Choroid plexus epithelial cell (primary cell): ENCODE results near the gene NDUFAF4.

Source experiments
- DNase-seq: peaks from one replicate; pipeline ENCODE4 v3.0.0-alpha.2; 2010; ENCODE audit warnings: low read depth
- H3K4me3 ChIP-seq: 2 replicates; pipeline ENCODE4 v1.5.1; 2011; ENCODE audit warnings: low read depth, mild to moderate bottlenecking, control low read depth, low read length, moderate library complexity
- CTCF ChIP-seq: conservative IDR thresholded peaks from 2 replicates; pipeline ENCODE4 v1.5.1; 2011; ENCODE audit warnings: low read depth, mild to moderate bottlenecking, control low read depth, inconsistent platforms, low read length, moderate library complexity

Gene NDUFAF4

GRCh38 chr6:96897396-96898240 is at the start of gene NDUFAF4:
NDUFAF4 (minus strand) TSS chr6:96897891; CDS start chr6:96897801, 90 bp downstream.
- peak; percentile 92 for TF ChIP-seq CTCF
- peak within 1 kb of the TSS; percentile 89 for H3K4me3 ChIP-seq
- peak; percentile 96 for DNase-seq

GRCh38 chr6:96947055-96947454 is 49.4 kb upstream of the NDUFAF4 start:
- DNase-seq = no peak
- no peak overlapping the region for H3K4me3 ChIP-seq
- TF ChIP-seq CTCF = no peak

- no peak for DNase-seq
- H3K4me3 ChIP-seq = no peak overlapping the region
- no peak for TF ChIP-seq CTCF
Observed at GRCh38 chr6:96943555-96944215, 46.0 kb upstream of the NDUFAF4 start.

GRCh38 chr6:96942676-96943075 is 45.0 kb upstream of the NDUFAF4 start:
- no peak for TF ChIP-seq CTCF
- H3K4me3 ChIP-seq = no peak overlapping the region
- DNase-seq = no peak

GRCh38 chr6:96940322-96940721 is 42.6 kb upstream of the NDUFAF4 start:
- H3K4me3 ChIP-seq = no peak overlapping the region
- no peak for TF ChIP-seq CTCF
- DNase-seq = no peak

- H3K4me3 ChIP-seq = no peak overlapping the region
- no peak for TF ChIP-seq CTCF
- peak; percentile 25 for DNase-seq
Observed at GRCh38 chr6:96939007-96939805, 41.5 kb upstream of the NDUFAF4 start.
